Myometrial cell (primary cell): ENCODE measurements around the gene KLF5. TPM values are rescaled to one million over a fixed set of nuclear protein-coding genes. Genes with fewer than 3 reads are reported as not detected.

Experiments
- total RNA-seq: library from RNA; depleted of rRNA; stranded (reverse); fragments of >200 nt; gene quantifications from 2 replicates; pipeline ENCODE4 v1.2.3, GENCODE V29; 2015

Gene KLF5
- total RNA-seq, result 3.7 TPM in 2 replicates

DNA sequence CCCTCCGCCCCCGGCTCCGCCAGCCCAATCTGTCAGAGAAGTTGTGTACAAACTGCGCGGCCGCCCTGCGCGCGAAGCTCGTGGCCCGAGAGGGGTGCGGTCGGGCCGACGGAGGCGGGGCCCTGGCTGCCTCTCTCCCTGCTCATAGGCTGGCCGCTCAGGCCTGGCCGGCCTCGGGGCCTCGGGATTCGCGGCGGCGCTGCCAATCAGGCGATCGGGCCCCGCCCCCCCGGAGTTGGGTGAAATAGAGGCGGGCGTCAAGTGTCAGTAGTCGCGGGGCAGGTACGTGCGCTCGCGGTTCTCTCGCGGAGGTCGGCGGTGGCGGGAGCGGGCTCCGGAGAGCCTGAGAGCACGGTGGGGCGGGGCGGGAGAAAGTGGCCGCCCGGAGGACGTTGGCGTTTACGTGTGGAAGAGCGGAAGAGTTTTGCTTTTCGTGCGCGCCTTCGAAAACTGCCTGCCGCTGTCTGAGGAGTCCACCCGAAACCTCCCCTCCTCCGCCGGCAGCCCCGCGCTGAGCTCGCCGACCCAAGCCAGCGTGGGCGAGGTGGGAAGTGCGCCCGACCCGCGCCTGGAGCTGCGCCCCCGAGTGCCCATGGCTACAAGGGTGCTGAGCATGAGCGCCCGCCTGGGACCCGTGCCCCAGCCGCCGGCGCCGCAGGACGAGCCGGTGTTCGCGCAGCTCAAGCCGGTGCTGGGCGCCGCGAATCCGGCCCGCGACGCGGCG is at the start of gene KLF5:
TSS of gene KLF5 (plus strand) at position 270 of the 724 bp plus-strand sequence. CDS start at position 593, 323 bp downstream.

